Glomerular endothelial cell (primary cell): Measurements from ENCODE around the gene NCOA4. TPM values are rescaled to one million over a fixed set of nuclear protein-coding genes. Genes with fewer than 3 reads are reported as not detected.
"Not testable (repeated sequence)": the region's sequence is repeated elsewhere in the genome, so short reads cannot be mapped to it uniquely, and the experiment has no call there.

Experiments
- DNase-seq: peaks from one replicate; pipeline ENCODE4 v3.0.0-alpha.2; 2011; ENCODE audit warnings: low read depth, low spot score; ENCODE audit errors: extremely low read depth
- total RNA-seq: library from RNA; depleted of rRNA; stranded (reverse); fragments of >200 nt; gene quantifications from 2 replicates; pipeline ENCODE4 v1.2.3, GENCODE V29; 2015

NCOA4 gene
- total RNA-seq: 142 and 174 TPM in 2 replicates

DNA sequence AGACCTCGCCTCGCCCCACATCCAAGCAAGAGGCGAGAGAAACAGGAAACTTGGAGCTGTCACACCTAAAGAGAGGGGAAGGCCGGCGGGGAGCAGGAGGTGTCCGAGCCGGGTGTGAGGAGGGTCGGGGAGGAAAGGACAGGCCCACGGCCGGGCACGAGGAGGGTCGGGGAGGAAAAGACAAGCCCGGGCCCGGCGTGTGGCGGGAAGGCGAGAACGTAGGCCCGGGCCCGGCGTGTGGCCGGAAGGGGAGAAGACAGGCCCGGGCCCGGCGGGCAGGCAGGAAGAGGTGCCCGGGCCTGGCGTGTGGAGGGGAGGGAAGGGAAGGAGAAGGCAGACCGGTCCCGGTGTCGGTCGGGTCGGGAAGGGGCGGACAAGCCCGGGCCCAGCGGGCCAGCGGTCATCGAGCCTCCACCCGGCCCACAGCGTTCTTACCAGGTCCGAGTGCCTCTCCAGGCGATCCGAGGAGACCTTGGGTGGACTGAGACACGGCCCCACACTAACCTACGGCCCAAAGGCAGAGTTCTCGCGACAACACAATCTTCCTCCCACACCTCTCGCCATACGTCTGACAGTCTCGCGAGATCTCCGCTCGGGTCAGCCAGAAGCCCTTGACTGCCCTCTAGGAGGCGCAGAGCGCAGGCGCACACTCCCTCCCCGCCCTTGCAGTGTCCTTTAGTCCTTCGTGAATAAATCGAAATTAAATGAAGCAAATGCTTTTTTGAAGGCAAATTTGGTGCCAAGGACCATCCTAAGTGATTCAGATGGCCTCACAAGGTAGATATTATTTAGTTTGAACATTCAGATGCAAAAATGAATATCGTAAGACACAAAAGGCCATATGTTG lies at the start of gene NCOA4:
TSS of gene NCOA4 (minus strand) at position 533 of the 847 bp plus-strand sequence. CDS start 13,943 bp downstream, outside the sequence.
- DNase-seq: peak; percentile 95

DNA sequence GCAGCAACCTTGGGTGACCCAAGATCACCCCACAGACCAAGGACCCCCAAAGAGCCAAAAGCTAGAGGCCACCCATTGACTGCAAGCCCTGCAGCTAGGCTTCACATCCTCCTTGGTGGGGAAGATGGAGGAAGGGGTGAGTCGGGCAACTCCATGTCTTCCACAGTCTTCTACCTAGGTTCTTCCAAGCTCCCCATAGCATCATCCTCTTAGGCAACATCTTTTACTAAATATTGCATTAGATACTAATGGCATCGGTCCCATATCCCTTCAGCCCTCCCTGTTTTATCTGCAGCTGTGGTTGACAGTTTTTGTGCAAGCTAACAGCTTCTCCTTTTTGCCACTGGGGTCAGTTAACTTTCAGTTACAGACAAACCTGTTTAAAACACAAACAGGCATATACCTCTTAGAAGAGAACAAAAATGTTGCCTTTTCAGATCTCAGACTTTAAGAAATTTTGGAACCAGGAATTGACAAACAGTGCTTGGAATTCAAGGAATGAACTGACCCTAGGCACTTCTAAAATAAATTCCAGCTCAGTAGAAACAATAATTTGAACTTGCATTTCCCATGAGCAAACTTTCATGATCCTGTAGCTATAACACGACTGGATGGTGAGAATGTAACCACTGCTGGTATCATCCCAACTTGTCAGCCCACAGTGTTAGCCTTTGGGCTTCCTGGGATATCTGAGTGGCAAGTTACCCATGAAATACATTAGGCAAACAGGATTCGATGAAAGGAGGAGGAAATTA lies 49.6 kb upstream of the NCOA4 start:
- DNase-seq: no peak

DNA sequence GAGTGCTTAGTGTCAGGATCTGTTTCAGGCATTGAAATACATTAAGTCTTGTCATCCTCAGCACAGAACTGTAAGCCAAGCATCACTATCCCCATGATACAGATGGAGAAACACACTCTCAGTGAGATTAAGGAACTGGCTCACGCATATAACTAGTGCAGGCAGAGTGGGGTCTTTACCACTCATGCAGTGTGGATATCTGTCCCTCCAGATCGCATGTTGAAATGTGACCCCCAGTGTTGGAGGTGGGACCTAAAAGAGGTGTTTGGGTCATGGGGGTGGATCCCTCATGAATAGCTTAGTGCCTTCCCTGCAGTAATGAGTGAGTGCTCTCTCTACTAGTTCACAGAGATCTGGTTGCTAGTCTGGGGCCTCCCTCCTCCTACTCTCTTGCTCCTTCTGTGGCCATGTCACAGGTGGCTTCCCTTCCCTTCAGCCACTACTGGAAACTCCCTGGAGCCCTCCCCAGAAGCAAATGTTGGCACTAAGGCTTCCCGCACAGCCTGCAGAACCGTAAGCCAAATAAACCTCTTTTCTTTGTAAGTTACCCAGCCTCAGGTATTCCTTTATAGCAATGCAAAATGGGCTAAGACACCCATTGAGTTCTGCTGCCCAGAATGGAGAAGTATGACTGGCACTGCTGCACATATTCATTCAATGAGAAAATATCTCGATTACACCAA lies 47.4 kb upstream of the NCOA4 start:
- DNase-seq: no peak

DNA sequence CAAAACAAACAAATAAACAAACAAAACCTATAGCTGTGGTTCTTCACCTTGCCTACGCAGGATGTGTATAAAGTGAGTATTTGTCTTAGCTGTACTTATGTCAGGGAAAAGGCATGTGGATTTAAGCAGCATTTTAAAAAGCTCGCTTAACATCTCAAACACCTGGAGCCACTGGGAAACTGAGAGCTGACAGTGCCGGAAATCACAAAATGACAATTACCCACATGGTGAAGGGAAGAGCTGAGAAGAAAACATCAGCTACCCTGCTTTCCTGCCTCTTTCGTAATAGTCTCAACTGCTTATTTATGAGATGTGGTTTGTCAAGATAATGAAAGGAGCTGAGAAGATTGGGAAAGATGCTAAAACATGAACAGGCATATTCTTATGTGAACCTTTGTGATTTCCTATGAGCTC lies 46.7 kb upstream of the NCOA4 start:
- DNase-seq: no peak

DNA sequence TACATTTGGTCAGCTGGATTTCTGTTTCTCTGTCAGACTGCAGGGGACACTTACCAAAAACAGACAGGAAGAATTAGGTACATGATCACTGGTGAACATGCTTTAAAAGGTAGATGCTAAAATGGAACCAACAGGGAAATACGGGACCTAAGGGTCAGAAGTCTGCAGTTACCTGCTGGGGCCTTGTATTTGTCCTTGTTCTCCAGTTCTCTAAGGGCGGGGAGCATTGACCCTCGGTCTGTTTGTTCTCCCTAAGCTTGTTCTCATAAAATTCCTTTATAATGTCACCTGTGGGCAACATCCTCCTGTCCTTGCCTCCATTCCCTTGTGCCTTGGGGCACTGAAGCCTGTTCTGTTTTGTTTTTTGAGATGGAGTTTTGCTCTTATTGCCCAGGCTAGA lies 45.4 kb upstream of the NCOA4 start:
- DNase-seq: no peak

DNA sequence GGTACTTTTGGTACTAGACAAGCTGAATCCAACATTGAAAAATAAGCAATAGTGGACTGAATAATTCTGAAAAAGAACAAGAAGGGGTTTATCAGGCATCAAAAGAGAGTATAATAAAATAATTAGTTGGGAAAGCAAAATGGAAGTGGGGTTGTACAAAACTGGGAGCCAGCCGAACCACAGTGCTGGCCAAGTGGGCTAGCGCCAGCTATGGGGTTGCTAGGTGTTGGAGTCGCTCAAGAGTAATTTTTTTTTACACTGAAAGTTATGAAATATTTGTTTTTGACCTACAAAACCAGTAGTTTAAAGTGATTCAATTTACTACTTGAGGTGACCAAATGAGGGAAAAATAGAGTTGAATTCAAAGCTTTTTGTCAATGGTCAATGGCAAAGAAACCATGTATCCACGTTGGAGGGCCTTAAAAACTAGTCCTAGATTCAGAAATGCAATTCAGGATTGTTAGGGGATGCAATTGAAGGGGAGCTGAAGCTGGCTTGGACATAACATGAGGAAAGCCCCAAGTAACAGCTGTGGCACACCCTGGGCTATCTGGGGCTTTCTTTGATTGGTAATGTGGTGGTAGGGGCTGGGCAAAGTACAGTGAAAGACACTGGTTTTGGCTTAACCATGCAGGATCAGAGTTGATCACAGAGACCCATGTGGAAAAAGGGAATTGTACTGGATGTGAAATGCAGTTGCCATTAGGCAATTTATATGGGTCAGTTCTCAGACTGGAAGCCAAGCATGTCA lies 43.9 kb upstream of the NCOA4 start:
- DNase-seq: no peak

DNA sequence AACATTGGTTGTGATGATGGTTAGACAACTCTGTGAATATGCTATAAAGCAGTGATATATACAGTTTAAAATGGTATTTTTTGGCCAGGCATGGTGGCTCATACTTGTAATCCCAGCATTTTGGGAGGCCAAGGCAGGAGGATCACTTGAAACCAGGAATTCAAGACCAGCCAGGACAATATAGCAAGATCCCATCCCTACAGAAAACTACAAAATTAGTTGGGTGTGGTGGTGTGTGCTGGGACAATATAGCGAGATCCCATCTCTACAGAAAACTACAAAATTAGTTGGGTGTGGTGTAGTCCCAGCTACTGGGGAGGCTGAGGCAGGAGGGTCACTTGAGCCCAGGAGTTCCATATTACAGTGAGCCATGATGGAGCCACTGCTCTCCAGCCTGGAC lies 43.1 kb upstream of the NCOA4 start:
- DNase-seq: no peak

DNA sequence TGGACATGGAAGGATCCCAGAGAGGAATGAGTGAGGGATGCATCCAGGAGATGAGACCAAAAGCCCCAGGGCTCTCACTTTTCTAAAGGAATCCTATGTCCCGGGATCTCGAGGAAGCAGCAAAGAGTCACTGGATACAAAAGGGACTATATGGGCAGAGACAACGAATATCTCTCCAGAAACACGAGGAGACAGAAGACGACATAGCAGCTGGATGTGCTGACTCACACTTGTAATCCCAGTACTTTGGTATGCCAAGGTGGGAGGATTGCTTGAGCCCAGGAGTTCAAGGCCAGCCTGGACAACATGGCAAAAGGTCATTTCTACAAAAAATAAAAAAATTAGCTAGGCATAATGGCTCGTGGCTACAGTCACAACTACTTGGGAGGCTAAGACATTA lies 40.3 kb upstream of the NCOA4 start:
- no peak for DNase-seq

DNA sequence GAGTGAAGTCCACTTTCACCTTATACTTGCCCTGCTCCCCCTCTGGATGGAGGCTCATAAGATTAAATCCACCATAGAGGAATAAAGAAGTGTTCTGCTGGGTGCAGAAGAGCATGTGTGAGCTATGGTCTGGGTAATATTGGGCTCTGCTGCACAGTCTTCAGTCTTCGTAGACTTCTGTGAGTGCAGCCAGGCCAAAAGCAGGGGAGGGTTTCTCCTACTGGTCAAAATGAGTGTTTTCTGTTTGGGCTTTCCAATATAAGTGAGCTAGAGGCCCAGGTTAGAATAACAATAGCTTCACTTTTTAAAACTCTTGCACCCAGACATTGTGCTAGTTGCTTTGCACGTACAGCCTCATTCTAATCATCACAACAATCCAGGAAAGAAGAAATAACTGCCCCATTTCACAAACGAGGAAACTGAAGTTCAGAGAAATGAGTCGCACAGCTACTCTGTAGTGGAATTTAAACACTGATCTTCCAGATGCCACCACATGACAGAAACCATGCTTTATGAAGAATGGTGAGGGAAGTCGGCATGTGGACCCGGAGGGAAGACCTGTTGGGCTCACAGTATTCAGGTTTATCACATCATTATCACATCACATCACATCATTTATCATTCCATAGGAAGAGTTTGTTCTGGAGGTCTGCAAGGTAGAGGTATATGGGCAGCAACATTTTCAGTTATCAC lies 39.5 kb upstream of the NCOA4 start:
- DNase-seq: no peak

DNA sequence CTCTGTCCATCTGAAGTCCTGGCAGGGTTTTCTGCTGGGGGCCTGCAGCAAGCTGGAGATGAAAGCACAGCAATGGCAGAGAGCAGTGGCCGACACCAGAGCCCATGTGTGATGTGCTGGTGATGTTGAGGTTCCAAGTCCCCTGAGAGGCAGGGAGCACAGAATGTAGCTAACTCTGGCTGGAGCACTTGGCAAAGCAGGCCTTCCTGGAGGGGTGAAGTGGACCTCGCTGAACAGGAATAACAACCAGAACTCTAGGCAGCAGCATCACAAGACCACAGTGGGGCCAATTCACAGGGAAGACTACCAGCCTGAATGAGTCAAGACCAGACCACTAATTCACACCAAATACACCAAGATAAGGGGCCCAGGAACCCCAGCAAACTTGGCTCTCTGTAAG lies 38.5 kb upstream of the NCOA4 start:
- no peak for DNase-seq

DNA sequence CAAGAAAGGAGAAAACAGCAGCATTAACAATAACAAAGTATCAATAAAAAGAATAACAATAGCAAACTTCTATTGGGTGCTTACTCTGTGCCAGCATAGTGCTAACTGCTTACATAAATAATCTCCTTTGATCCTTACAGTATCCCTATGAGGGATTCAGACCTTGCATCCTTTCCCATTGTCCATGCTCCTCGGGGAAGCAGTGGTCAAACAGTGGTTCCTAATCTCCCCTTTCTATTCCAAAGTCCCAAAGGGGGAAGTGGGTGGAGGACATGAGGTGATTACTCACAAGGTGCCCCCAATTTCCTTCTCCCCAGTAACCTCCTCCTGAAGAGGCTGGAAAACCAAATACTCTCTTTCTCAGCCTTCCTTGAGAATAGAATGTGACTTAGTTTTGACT lies 37.7 kb upstream of the NCOA4 start:
- no peak for DNase-seq

DNA sequence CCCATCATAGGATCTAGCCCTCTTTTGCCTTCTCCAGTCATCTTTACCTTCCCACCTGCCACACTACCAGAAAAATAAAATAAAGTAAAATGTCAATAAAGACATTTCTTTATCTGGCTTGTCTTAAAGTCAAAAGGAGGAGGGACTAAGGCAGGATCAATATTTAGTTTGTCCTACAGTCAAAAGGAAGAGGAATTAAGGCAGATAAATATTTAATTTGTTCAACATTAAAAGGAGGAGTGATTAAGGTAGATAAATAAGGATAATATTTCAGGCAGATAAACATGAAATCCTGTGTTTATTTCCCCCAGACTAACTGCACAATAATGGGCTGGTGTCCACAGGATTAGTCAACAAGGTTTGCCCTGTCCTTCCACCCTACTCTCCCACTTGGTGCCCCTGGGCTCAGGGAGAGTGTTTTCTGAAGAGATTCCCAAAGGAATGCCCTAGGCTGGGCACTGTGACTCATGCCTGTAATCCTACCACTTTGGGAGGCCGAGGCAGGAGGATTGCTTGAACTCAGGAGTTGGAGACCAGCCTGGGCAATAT lies 33.9 kb upstream of the NCOA4 start:
- no peak for DNase-seq

DNA sequence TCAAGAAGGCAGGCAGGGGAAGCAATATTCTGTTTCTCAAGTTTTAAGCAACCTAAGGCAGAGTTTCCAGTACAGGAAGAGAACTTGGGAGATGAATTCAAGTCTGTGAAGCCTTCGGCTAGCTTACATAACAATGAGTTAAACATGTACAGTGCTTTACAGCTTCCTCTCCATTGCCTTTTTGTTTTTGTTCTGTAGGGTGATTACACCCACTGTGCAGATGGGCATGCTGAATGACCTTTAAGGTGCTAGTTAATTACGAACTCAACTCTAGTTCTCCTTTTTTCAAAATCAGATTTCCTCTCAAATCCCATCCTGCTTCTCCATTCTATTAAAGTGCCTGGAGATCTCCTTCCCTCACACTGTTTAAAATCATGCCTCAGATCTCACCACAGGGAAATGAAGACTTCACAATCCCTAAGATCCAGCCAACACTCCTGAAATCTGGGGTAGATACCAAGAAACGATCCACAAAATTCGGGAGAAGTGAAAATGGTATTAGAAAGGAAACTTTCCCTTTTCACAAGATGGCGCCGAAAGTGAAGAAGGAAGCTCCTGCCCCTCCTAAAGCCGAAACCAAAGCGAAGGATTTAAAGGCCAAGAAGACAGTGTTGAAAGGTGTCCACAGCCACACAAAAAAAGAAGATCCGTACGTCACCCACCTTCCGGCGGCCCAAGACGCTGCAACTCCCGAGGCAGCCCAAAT lies 32.5 kb upstream of the NCOA4 start:
- no peak for DNase-seq

DNA sequence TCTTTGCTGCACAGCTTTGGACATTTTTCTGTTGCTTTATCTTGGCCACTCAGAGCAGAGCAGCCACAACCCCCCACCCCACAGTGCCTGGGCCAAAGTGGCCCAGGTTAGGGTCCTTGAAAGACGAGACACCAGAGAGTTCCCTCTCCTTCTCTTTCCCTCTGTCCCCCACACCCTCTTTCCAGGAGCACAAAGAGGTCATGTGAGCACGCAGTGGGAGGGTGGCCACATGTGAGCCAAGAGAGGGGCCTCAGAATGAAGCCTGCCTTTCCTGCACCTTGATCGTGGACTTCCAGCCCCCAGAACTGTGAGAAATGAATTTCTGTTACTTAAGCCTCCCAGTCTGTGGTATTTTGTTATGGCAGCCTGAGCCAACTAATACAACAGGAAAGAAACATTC lies 30.3 kb upstream of the NCOA4 start:
- no peak for DNase-seq

DNA sequence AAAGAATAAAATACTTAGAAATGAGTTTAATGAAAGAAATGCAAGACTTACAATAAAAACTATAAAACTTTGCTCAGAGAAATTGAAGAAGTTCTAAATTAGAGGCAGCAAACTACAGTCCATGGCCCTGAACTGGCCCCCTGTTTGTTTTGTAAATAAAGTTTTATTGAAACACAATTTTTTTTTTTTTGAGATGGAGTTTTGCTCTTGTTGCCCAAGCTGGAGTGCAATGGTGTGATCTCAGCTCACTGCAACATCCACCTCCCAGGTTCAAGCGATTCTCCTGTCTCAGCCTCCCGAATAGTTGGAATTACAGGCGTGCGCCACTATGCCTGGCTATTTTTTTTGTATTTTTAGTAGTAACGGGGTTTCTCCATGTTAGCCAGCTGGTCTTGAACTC lies 27.5 kb upstream of the NCOA4 start:
- not testable (repeated sequence) for DNase-seq

DNA sequence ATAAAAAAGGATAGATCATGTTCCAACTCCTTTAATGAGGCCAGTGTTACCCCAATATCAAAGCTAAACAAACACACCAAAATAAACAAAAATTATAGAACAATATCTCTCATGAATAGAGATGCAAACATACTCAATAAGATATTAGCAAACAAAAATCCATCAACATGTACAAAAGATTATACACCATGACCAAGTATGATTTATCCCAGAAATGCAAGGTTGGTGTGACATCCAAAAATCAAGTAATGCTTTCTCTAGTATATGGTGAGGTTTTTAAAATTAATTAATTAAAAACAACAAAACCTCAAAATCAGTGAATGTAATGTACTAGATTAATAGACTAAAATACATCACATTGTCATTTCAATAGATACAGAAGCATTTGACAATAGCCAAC lies 26.6 kb upstream of the NCOA4 start:
- no peak for DNase-seq

DNA sequence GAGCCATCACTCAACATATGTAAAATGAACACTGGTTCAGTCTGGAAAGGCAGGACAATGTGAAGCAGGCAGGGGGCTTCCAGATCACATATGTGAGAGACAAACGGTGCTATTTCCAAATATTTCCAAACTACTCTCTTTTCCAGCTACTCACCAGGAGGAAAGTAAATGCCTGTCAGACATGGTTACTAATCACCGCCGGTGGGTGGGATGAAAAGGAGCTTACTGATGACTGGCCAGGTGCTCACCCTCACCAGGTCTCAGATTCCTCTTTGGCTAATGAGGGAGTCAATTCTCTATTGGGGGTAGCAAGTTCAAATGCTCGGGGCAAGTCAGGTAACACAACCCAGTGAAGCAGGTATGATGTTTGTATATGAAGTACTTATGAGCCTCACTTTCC lies 25.3 kb upstream of the NCOA4 start:
- no peak for DNase-seq

DNA sequence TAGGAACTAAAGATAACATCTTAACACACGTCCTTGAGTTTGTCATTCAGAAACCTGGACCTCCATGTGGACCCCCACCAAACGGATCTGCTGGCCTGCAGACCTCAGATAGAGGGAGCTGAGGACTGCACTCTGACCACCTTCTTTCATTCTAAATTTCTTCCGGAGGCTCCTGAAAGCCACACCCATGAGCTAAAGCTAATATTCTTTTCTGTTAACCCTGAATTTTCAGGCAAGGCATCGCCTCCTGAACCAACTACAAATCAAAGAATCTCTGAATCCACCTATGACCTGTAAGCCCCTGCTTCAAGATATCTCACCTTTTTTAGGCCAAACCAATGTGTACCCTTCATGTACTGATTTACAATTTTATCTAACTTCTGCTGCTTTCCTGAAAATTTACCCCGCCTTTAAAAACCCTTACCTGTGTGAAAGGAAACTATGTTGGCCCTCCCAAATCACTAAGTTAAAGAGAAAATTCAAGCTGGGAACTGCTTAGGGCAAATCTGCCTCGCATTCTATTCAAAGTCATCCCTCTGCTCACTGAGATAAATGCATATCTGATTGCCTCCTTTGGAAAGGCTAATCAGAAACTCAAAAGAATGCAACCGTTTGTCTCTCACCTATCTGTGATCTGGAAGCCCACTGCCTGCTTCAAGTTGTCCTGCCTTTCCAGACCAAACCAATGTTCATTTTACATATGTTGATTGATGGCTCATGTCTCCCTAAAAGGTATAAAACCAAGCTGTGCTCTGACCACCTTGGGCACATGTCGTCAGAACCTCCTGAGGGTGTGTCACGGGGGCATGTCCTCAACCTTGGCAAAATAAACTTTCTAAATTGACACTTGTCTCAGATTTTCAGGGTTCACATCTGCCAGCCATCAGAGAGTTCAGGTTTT lies 23.4 kb upstream of the NCOA4 start:
- DNase-seq: no peak
